Measurements from ENCODE around the gene CDC27. TPM values are rescaled to one million over a fixed set of nuclear protein-coding genes. Genes with fewer than 3 reads are reported as not detected.

CDC27 gene
- total and polyA plus RNA-seq, 2 of the 4 experiments (the other 2 are of a cell fraction), result 47.7 to 190 TPM

DNA sequence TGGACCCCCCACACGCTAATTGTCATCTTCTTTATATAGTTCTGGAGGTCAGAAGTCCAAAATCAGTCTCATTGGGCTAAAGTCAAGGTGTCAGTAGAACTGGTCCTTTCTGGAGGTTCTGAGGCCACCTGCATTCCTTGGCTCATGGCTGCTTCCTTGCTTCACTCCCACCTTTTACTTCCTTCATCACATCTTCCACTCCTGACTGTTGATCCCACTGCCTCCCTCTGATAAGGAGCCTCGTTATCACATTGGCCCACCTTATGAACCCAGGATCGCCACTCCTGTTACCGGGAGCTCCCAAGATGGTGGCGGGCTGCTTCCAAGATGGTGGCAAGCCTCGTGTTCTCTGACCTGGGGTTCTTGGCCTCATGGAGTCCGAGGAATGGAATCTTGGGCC, 83.0 kb downstream of the CDC27 start:
- no peak overlapping the region for H3K9ac ChIP-seq (ENCODE audit: low read depth, low read length)
- CTCF ChIA-PET, result no interaction called here
- H3K79me1 ChIP-seq (ENCODE audit: low read depth in 1 of 2, low read length in 2 of 2), result no peaks in the 10 kb centered on the region
- H3K36me3 ChIP-seq (ENCODE audit: control insufficient read depth, insufficient read depth, low read length), result no peaks in the 10 kb centered on the region
- H2BK5ac ChIP-seq (ENCODE audit: low read depth, low read length, poor library complexity, severe bottlenecking), result no peak overlapping the region
- H3K4me3 ChIP-seq (ENCODE audit: insufficient read depth, low read depth, low read length), result no peak overlapping the region
- H4K91ac ChIP-seq (ENCODE audit: insufficient read depth, low read depth, low read length), result no peak overlapping the region
- no peak overlapping the region for H4K5ac ChIP-seq (ENCODE audit: low read depth, low read length)
- no TSS peak for BruUV-seq (replicated peaks)
- H3K23ac ChIP-seq (ENCODE audit: low read depth, low read length), result no peak overlapping the region
- H2BK15ac ChIP-seq (ENCODE audit: low read depth, low read length), result no peak overlapping the region
- POLR2A ChIA-PET (ENCODE audit: unreplicated experiment), result interaction anchor here (0.6 kb wide), 1 partner anchor 28 kb away, joined by 3 read pairs; no protein-coding TSS in a partner anchor
- no peak overlapping the region for H3K27ac ChIP-seq (ENCODE audit: insufficient read depth, low read length)
- H2AK9ac ChIP-seq (replicated peaks; ENCODE audit: low read depth, low read length, poor library complexity), result no peak overlapping the region
- no peak overlapping the region for H4K8ac ChIP-seq (ENCODE audit: low read depth in 2 of 2, low read length in 2 of 2)
- H2AK5ac ChIP-seq (ENCODE audit: low read depth, low read length), result no peak overlapping the region
- H3K4me1 ChIP-seq (ENCODE audit: control insufficient read depth, insufficient read depth, low read length), result no peaks in the 10 kb centered on the region
- H2BK20ac ChIP-seq (ENCODE audit: low read depth, low read length), result no peak overlapping the region
- no peak for TF ChIP-seq MAFK (IDR thresholded peaks at IDR 0.05; ENCODE audit: low read depth, low read length)
- TF ChIP-seq, protein P1, sequence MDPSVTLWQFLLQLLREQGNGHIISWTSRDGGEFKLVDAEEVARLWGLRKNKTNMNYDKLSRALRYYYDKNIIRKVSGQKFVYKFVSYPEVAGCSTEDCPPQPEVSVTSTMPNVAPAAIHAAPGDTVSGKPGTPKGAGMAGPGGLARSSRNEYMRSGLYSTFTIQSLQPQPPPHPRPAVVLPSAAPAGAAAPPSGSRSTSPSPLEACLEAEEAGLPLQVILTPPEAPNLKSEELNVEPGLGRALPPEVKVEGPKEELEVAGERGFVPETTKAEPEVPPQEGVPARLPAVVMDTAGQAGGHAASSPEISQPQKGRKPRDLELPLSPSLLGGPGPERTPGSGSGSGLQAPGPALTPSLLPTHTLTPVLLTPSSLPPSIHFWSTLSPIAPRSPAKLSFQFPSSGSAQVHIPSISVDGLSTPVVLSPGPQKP (IDR thresholded peaks at IDR 0.05; ENCODE audit: borderline replicate concordance, low read depth, low read length), result no peak
- no peak for TF ChIP-seq RAD21 (IDR thresholded peaks at IDR 0.05; ENCODE audit: low read length)
- no peak for TF ChIP-seq MAZ (IDR thresholded peaks at IDR 0.05; ENCODE audit: borderline replicate concordance, low read depth, low read length)
- no peak for TF ChIP-seq RCOR1 (IDR thresholded peaks at IDR 0.05; ENCODE audit: insufficient replicate concordance, low read length)
- no peak for TF ChIP-seq POLR2A (IDR thresholded peaks at IDR 0.05; ENCODE audit: low read depth, low read length)
- no peak for TF ChIP-seq BHLHE40 (IDR thresholded peaks at IDR 0.05; ENCODE audit: low read depth, low read length)
- TF ChIP-seq, protein P2, sequence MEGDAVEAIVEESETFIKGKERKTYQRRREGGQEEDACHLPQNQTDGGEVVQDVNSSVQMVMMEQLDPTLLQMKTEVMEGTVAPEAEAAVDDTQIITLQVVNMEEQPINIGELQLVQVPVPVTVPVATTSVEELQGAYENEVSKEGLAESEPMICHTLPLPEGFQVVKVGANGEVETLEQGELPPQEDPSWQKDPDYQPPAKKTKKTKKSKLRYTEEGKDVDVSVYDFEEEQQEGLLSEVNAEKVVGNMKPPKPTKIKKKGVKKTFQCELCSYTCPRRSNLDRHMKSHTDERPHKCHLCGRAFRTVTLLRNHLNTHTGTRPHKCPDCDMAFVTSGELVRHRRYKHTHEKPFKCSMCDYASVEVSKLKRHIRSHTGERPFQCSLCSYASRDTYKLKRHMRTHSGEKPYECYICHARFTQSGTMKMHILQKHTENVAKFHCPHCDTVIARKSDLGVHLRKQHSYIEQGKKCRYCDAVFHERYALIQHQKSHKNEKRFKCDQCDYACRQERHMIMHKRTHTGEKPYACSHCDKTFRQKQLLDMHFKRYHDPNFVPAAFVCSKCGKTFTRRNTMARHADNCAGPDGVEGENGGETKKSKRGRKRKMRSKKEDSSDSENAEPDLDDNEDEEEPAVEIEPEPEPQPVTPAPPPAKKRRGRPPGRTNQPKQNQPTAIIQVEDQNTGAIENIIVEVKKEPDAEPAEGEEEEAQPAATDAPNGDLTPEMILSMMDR (conservative IDR thresholded peaks at IDR 0.05; ENCODE audit: low read depth, low read length), result no peak
- TF ChIP-seq USF2 (IDR thresholded peaks at IDR 0.05; ENCODE audit: low read depth, low read length), result no peak
- TF ChIP-seq RFX5 (IDR thresholded peaks at IDR 0.05; ENCODE audit: low read depth, low read length), result no peak
- no peak for TF ChIP-seq CEBPB (IDR thresholded peaks at IDR 0.05; ENCODE audit: low read depth, low read length)
- no peak for TF ChIP-seq MXI1 (IDR thresholded peaks at IDR 0.05; ENCODE audit: borderline replicate concordance, low read depth, low read length)
- no peak for TF ChIP-seq NFE2L2 (IDR thresholded peaks at IDR 0.05; ENCODE audit: low read depth, low read length)
- dilution Hi-C loops (cut with HindIII; ENCODE audit: low sequenced_read_pairs, unreplicated experiment) (no loop called here), in situ Hi-C loops (cut with MboI; ENCODE audit: low sequenced_read_pairs) (no loop called here), intact Hi-C loops (cut with micrococcal nuclease) (no loop called here)
- DNase-seq (no peak), ATAC-seq (ENCODE audit: low read depth) (no peak)
- no peak overlapping the region for H2BK120ac ChIP-seq (ENCODE audit: low read depth, low read length)
- no peaks in the 10 kb centered on the region for H3K9me1 ChIP-seq (ENCODE audit: insufficient read depth, low read length)
- no peak overlapping the region for H2AFZ ChIP-seq (replicated peaks; ENCODE audit: low read length, poor library complexity)
- H3K14ac ChIP-seq (replicated peaks; ENCODE audit: low read depth, low read length), result no peak overlapping the region
- H3K18ac ChIP-seq (ENCODE audit: low read depth, low read length), result no peak overlapping the region
- H3K27me3 ChIP-seq (ENCODE audit: control insufficient read depth, insufficient read depth, low read length), result no peaks in the 10 kb centered on the region; the same call in 1 of the 2 replicates
- no peaks in the 10 kb centered on the region for H4K20me1 ChIP-seq (ENCODE audit: insufficient read depth, low read length)
- H3K4ac ChIP-seq (ENCODE audit: low read depth, low read length), result no peak overlapping the region
- no peaks in the 10 kb centered on the region for H3K9me3 ChIP-seq (ENCODE audit: control insufficient read depth, insufficient read depth, low read length)
- H3K4me2 ChIP-seq (ENCODE audit: low read depth, low read length), result no peak overlapping the region
- 77% methylated on average over 6 of the region's 7 CpGs; no CpG with 5 or more reads in 1 of the 2 experiments for WGBS, 2 experiments (ENCODE audit: extremely low coverage in 2 of 2, insufficient read length in 1 of 2)
- no peak overlapping the region for H3K56ac ChIP-seq (ENCODE audit: extremely low read depth, insufficient read depth, low read length)
